Neural progenitor cell (in vitro differentiated cells): ENCODE data around the gene STK10.

ENCODE experiments used
- CTCF ChIP-seq: fragments of 200-600 bp; sonication (generic); IDR thresholded peaks from 2 replicates; pipeline ENCODE4 v1.5.1; 2017; ENCODE audit warnings: antibody characterized with exemption, mild to moderate bottlenecking
- EZH2 ChIP-seq: fragments of 200-600 bp; sonication (generic); IDR thresholded peaks from 2 replicates; pipeline ENCODE4 v1.6.1; 2017; ENCODE audit warnings: antibody characterized with exemption, mild to moderate bottlenecking, moderate library complexity

- no peak for TF ChIP-seq CTCF
- no peak for TF ChIP-seq EZH2
These were observed 132.0 kb downstream of the STK10 start for GRCh38 chr5:172055996-172056395.
